H1 (cell line): Measurements from ENCODE around the gene RAPGEF6.

Experiments
- BRCA1 ChIP-seq: IDR thresholded peaks from 2 replicates; pipeline ENCODE4 v1.6.1; 2012; ENCODE audit warnings: low read depth, low read length, improper control_type of control experiment
- CHD2 ChIP-seq: IDR thresholded peaks from 2 replicates; pipeline ENCODE4 v1.6.1; 2012; ENCODE audit warnings: low read length, improper control_type of control experiment
- CREB1 ChIP-seq: IDR thresholded peaks from 2 replicates; pipeline ENCODE4 v1.6.1; 2012; ENCODE audit warnings: inconsistent platforms
- GABPA ChIP-seq: IDR thresholded peaks from 2 replicates; pipeline ENCODE4 v1.6.1; 2011; ENCODE audit warnings: mild to moderate bottlenecking, low read length, moderate library complexity, borderline replicate concordance; ENCODE audit not compliant: insufficient read depth
- JUN ChIP-seq: IDR thresholded peaks from 2 replicates; pipeline ENCODE4 v1.6.1; 2011; ENCODE audit warnings: low read depth, mild to moderate bottlenecking, improper control_type of control experiment, low read length
- NRF1 ChIP-seq: IDR thresholded peaks from 2 replicates; pipeline ENCODE4 v1.6.1; 2011; ENCODE audit warnings: mild to moderate bottlenecking, low read depth, low read length, improper control_type of control experiment
- POLR2AphosphoS5 ChIP-seq: IDR thresholded peaks from 2 replicates; pipeline ENCODE4 v1.6.1; 2011; ENCODE audit warnings: low read depth, low read length
- SP1 ChIP-seq: IDR thresholded peaks from 2 replicates; pipeline ENCODE4 v1.6.1; 2011; ENCODE audit warnings: low read depth, low read length
- SRF ChIP-seq: IDR thresholded peaks from 2 replicates; pipeline ENCODE4 v1.6.1; 2011; ENCODE audit warnings: mild to moderate bottlenecking, low read depth, low read length, moderate library complexity
- TCF12 ChIP-seq: IDR thresholded peaks from 2 replicates; pipeline ENCODE4 v1.6.1; 2011; ENCODE audit warnings: low read depth, mild to moderate bottlenecking, low read length
- TF ChIP-seq, protein P1 (sequence below), 3 experiments: IDR thresholded peaks; 1 replicate in 2 of 3; 2 replicates in 1 of 3; pipeline versions ENCODE4 v1.5.1 to v1.6.1; 2011; ENCODE audit warnings: low read length in 3 of 3, mild to moderate bottlenecking in 3 of 3, inconsistent platforms in 2 of 3, low read depth in 1 of 3, moderate library complexity in 1 of 3; ENCODE audit not compliant: insufficient read depth in 1 of 3; ENCODE audit errors: control extremely low read depth in 1 of 3
- TF ChIP-seq, protein P2 (sequence below): IDR thresholded peaks from 2 replicates; pipeline ENCODE4 v1.6.1; 2012; ENCODE audit warnings: inconsistent platforms
- TF ChIP-seq, protein P3 (sequence below): IDR thresholded peaks from 2 replicates; pipeline ENCODE4 v1.6.1; 2011; ENCODE audit warnings: low read depth, mild to moderate bottlenecking, low read length; ENCODE audit not compliant: insufficient read depth

GRCh38 chr5:131637694-131638093 lies 2.7 kb upstream of the RAPGEF6 start:
- TF ChIP-seq, protein P1, sequence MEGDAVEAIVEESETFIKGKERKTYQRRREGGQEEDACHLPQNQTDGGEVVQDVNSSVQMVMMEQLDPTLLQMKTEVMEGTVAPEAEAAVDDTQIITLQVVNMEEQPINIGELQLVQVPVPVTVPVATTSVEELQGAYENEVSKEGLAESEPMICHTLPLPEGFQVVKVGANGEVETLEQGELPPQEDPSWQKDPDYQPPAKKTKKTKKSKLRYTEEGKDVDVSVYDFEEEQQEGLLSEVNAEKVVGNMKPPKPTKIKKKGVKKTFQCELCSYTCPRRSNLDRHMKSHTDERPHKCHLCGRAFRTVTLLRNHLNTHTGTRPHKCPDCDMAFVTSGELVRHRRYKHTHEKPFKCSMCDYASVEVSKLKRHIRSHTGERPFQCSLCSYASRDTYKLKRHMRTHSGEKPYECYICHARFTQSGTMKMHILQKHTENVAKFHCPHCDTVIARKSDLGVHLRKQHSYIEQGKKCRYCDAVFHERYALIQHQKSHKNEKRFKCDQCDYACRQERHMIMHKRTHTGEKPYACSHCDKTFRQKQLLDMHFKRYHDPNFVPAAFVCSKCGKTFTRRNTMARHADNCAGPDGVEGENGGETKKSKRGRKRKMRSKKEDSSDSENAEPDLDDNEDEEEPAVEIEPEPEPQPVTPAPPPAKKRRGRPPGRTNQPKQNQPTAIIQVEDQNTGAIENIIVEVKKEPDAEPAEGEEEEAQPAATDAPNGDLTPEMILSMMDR (IDR thresholded peaks at IDR 0.05; ENCODE audit: control extremely low read depth in 1 of 3, insufficient read depth in 1 of 3, low read depth in 1 of 3, low read length in 3 of 3) = no peak
- TF ChIP-seq CREB1 (no peak), TCF12 (no peak), POLR2AphosphoS5 (no peak), SRF (no peak), SP1 (no peak), GABPA (no peak), JUN (no peak), NRF1 (no peak), CHD2 (no peak), BRCA1 (no peak)
- TF ChIP-seq, protein P2, sequence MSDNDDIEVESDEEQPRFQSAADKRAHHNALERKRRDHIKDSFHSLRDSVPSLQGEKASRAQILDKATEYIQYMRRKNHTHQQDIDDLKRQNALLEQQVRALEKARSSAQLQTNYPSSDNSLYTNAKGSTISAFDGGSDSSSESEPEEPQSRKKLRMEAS = no peak
- TF ChIP-seq, protein P3, sequence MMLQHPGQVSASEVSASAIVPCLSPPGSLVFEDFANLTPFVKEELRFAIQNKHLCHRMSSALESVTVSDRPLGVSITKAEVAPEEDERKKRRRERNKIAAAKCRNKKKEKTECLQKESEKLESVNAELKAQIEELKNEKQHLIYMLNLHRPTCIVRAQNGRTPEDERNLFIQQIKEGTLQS = no peak
